Activated gamma-delta T cell treated with Interleukin-2 at 50 U/mL for 16 hours (primary cell): ENCODE measurements around the gene MRPL54.

ENCODE experiments used
- DNase-seq: peaks from one replicate; pipeline ENCODE4 v3.0.0-alpha.2; 2020

The MRPL54 gene

DNA sequence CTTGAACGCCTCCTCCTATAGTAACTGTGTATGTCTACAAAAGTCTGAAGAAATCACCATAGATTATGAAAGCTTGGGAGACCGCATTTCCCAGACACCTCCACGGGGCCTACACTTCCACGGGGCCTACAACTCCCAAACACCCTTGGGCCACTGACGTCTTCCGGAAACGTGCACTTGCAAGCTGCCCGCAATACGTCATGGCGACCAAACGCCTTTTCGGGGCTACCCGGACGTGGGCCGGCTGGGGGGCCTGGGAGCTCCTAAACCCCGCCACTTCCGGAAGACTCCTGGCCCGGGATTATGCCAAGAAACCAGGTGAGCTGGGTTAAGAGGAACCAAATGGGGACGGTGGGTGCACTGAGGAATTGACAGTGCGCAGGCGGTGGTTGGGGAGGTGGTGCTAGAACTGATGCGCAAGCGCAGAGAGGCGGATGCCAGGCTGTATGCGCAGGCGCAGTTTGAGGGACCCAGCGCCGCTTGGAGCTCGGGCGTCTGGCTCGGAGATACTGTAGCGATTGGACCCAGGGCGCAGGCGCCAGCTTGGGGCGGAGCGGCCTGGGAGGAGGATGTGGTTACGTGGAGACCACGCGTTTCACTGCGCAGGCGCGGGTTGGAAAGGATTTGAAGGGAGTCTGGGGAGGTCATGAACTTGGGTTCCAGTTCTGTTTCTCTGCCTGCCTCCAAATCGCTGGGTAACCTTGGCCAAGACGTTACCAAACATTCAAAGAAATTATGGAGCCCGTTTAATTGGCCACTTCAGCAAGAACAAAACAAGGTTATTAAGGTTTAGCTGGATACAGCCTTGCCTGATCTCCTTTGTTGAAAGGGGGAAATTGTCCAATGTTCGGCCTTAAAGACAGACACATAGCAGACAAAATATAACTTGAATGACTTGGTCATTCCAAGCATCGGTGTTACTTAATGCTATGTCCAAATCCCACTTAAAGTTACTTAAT is at the start of gene MRPL54:
MRPL54 (plus strand) TSS at position 182 of the 959 bp plus-strand sequence; CDS start at position 201, 19 bp downstream.
- DNase-seq = peak; percentile 99

DNA sequence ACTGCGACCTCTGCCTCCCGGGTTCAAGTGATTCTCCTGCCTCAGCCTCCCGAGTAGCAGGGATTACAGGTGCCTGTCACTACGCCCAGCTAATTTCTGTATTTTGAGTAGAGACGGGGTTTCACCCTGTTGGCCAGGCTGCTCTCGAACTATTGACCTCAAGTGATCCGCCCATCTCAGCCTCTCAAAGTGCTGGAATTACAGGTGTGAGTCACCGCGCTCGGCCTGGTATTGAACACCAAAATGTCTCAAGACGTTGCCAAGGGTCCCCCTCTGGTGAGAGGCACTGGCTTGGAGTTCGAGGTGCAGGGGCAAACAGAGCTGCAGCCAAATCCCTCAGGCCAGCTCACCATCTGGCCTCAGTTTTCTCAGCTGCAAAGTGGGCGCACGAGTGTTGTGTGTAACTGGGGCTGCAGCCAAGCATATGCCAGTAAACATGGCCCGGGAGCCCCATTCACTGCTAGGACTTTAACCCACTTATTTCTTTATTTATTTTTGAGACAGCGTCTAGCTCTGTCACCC is 46.3 kb upstream of the MRPL54 start:
- no peak for DNase-seq

DNA sequence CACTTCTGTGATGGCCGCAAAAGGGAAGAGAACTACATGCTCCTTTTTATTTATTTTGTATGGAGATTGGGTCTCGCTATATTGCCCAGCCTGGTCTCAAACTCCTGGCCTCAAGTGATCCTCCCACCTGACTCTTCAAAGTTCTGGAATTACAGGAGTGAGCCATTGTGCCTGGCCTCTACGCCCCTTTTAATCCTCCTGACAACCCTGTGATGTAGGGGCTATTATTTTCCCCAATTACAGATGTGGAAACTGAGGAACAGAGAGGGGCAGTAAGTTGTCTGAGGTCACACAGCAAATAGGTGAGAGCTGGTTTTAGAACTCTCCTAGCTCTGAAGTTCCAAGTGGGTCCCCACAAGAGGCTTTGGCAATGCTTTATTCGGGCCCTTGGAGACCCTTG is 42.6 kb upstream of the MRPL54 start:
- no peak for DNase-seq

DNA sequence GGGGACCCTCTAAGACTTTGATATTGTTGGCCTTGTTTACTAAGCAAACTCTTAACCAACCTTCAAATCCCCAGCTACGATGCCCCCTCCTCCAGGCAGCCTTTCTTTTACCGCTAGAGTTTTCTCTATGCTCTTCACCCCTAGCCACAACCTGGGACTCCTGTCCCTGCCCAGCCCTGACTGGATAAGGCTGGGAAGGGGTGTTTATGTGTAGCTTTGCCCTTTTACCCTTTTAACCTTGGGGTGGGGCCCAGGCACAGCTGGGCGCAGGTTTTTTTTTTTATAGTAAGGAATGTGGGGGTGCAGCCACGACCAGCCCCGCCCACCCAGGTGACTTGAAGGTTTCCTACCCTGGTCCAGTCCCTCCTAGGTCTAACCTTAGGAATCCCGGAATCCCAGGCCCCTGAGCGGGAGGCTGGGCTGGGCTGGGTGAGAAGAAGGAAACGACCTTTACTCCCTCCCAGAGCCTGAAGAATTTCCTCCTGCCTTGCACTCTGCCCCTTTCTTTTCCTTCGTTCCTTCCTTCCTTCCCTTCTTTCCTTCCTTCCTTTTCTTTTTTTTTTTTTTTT is 42.0 kb upstream of the MRPL54 start:
- DNase-seq = no peak

DNA sequence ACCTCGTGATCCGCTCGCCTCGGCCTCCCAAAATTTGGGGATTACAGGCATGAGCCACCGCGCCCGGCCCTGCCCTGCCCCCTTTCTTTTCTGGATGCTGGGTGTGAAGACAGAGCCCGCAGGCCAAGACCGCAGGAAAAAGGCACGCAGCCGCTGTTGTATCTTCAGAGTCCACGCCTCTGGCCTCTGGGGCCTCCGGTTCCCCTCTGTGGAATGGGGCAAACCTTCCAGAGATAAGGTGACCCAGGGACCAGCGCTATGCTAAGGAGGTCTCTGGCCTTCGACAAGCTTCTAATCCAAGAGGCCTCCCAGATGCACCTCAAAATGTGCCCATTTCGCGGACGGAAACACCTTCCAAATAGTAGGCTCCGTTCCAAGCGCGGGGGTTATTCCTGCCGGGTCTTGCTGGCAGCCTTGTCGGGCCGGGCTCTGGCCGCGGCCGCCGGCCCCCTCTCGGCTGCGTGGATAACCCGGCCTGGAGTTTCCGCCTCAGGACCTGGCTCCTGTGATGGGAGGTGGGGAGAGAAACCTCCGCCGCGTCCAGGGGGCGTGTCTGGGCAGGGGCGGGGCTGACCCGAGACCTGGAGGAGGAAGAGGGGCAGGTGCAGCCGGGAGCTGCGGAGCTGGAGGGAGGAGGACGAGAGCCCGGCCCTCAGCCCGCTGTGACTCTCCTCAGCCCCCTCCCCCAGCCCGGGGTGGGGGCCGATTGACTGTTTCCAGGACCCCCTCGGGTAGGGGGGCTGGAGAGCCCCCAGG is 41.2 kb upstream of the MRPL54 start:
- DNase-seq = peak; percentile 85

DNA sequence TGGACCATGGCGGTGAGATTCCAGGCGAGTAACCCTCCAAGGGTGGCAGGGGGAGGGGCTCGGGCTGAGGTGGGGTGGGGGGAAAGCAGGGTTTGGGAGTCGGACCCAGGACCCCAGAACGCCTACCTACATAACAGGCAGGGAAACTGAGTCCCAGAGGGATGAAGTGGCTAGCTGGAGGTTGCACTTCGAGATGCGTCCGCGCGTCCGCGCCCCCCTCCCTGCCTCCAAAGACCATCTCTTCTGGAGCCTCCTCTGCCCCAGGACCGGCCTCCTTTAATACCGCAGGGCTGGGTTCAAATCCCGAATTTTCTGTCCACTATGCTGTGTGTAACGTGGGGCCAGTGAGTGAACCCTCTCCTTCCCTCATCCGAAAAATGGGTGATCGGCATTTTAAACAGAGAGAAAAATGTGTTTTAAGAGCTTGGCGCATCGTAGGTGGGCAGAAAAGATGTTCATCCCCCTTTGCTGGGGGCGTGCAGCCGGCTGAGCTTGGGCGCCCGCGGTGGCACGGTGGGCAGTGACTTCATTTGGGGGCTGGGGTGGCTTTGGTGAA is 40.5 kb upstream of the MRPL54 start:
- DNase-seq = no peak

DNA sequence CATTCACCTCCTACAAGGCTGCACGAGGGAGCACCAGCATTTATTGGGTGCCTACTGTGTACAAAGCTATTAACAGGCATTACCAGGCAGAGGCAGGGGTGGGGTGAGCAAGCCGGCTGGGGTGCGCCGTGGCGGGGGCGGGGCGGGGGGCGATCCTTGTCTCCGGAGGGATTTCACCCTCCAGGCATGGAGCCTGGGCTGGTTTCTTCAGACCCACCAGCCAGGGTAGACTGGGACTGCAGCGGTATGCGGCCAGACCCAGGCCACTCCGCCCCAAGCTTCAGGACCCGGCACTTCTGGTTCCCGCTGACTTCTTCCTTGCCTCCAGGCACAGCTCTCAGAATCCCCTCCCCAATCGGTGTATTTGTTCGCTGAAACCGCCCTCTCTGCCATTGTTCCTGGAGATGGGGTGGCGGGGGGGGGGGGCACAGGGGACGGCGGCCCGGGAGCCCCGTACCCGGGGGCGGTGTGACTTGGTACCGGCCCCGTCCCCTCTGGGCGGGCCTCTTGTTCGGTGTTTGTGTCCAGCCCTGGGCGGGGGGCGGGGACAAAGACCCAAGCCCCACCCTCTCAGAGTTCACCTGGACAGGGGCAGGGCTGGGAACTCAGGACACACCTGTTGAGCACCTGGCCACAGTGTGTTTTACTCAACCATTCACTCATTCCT is 39.9 kb upstream of the MRPL54 start:
- DNase-seq = no peak

DNA sequence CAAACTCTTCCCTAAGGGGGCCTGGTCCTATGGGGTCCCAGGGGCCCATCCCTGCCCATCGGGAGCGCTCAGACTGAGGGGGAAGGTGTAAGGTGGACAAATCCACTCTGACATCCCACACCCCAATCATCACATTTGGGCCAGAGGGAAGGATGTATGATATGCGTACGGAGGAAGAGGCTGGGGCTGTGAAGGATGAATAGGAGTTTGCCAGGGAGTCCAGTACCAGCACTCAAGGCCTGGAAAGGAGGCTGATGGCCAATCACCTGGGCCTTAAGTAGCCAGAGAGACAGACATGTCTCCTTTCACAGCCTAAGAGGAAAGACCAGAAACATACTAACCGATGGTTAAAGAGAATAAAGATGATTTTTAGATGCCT is 39.4 kb upstream of the MRPL54 start:
- no peak for DNase-seq

DNA sequence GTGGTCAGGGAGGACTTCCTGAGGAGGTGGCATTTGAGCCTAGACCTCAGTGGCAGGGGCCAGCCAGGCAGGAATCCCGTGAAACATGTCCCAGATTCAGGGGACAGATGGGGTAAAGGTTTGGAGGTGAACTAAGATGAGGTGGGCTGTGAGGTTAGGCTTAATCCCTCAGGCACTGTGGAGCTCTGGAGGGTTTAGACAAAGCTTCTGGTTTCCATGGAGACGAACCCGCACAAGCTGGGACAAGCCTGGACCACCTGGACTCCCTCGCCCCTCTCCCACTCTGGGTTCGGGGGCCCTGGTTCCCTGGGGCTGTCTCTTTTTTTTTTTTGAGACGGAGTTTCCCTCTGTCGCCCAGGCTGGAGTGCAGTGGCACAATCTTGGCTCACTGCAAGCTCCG is 38.6 kb upstream of the MRPL54 start:
- no peak for DNase-seq

DNA sequence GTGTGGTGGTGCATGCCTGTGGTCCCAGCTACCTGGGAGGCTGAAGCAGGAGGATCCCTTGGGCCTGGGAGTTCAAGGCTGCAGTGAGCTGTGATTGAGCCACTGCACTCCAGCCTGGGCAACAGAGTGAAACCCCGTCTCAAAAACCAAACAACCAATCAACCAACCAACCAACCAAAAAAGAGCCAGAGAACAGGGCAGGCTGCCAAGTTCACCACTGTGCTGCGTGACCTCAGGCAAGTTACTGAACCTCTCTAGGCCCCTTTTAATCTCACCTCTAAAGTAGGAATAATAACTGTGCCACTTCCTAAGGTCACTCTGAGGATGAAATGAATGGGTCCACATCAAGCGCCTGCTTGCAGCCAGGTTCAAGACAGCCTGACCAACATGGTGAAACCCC is 37.4 kb upstream of the MRPL54 start:
- no peak for DNase-seq

DNA sequence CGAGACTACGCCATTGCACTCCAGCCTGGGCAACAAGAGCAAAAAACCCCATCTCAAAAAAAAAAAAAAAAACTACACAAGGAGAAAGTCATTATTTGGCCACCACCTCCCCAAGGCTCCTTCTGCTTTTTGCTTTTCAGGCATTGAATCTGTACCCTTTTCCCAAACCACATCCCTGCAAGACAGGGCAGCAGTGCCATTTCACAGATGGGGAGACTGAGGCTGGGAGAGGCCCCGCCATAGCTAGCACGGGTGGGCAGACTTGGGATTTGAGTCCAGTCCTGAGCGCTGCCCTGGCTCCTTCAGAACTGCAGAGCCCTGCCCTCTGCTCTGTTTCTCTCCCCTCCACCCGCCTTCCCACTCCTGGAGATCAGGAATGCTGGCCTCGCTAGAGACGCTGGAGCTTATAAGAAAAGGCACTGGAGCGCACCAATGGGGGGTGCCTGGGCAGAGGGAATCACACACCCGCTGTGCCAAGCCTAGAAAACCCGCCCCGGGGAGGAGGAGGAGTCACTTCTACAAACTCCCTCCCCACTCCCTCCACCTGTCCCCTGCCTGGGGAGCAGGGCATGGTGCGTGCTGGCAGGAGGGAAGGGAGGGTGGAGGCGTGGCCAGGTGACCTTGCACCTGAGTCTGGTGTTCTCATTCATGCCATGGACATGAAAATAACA is 36.7 kb upstream of the MRPL54 start:
- no peak for DNase-seq

DNA sequence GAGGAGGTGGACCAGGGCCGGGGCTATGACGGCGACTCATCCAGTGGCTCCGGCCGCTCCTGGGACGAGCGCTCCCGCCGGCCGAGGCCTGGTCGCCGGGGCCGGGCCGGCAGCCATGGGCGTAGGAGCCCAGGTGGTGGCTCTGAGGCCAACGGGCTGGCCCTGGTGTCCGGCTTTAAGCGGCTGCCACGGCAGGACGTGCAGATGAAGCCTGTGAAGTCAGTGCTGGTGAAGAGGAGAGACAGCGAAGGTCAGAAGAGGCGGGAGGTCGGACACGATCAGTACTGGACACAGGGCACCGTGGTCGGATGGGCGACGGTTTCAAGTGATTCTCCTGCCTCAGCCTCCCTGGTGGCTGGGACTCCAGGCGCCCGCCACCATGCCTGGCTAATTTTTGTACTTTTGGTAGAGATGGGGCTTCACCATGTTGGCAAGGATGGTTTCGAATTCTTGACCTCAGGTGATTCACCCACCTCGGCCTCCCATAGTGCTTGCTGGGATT is 32.0 kb upstream of the MRPL54 start:
- no peak for DNase-seq

DNA sequence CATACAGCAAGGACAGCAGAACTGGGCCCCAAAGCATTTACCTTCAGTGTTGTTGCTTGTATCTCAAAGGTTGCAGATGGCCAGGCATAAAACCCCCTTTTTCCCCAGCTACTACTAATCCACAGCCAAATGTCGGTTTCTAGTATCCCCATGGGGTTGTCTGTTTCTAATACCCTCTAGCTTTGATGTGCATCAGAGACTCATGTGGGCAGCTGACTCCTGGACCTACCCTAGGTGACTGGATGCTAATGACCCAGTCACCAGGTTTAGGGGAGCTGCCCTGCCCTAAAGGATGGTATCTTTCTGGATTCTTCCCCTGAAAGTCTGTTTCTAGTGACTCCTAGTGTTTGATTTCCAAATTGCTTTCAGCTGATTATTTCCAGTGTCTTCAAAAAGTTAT is 30.4 kb upstream of the MRPL54 start:
- no peak for DNase-seq

DNA sequence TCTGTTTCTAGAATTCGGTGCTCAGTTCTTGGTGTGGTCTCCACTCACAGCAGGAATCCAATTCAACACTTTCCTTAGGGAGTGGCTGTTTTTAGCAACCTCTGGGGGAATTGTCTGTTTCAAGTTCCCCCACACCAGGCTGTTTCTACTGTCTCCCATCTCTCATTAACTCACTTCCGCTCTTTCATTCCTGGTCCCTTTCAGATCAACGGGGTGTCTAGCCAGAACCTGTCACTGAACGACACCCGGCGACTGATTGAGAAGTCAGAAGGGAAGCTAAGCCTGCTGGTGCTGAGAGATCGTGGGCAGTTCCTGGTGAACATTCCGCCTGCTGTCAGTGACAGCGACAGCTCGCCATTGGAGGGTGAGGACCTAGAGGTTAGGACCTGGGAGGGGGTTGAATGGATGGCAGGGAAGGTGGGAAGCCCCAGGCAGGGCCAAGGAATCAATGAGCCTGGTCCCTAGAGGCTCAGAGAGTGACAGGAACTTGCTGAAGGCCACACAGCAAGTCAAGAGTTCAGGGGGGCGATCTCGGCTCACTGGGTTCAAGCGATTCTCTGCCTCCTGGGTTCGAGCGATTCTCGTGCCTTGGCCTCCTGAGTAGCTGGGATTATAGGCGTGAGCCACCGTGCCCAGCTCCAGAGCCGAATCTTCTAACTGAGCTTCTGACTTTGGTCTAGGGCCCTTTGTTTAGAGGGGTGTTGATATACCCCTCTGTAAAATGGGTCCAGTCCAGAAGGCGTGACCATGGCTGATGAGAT is 28.8 kb upstream of the MRPL54 start:
- DNase-seq = no peak

DNA sequence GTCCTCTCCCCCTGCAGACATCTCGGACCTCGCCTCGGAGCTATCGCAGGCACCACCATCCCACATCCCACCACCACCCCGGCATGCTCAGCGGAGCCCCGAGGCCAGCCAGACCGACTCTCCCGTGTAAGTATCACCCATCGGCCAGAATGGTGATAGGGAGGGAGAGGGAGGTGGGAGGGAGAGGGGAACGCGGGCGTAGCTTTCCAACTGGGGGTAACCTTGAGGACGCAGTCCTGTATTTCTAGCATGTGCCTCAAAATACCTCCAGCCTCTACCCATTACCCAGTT is 28.2 kb upstream of the MRPL54 start:
- no peak for DNase-seq

DNA sequence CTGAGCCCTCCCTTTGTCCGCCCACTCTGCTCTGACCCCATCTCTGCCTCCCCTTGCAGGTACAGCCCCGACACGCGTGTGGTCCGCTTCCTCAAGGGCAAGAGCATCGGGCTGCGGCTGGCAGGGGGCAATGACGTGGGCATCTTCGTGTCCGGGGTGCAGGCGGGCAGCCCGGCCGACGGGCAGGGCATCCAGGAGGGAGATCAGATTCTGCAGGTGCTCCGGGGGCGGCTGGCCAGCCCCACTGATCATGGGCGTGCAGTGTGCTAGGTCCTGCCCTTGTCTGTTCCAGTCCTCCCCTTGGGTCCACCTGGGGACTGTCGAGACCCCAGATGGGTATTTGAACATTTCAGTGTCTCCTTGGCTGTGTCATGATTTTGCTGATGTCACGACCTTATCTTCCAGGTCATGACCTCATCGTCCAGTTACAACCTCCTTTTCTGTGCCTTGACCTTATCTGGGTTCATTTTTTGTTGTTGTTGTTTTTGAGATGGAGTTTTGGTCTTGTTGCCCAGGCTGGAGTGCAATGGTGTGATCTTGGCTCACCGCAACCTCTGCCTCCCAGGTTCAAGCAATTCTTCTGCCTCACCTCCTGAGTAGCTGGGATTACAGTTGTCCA is 26.3 kb upstream of the MRPL54 start:
- no peak for DNase-seq

DNA sequence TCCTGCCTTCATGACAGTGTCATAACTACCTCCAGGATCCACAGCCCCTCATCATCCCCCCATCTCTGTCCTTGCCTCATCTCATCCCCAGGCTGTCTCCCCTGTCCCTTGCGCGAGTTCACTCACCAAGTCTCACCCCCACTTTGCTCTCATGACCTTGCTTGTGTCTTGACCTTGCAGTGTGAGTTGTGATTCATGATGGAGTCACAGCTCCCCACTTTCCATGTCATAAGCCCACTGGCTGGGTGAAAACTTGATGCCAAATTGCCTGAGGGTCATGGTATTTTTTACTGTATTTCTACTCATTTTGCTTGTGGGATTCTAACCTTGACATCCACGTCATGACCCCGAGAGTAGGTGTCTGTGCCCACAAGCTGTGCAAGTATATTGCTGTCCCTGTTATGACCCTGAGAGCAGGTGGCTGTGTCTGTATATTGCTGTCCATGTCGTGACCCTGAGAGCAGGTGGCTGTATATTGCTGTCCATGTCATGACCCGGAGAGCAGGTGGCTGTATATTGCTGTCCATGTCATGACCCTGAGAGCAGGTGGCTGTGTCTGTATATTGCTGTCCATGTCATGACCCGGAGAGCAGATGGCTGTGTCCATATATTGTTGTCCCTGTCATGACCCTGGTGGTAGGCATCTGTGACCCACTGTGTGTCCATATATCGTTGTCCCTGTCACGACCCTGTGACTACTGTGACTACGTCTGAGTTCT is 24.8 kb upstream of the MRPL54 start:
- DNase-seq = no peak

DNA sequence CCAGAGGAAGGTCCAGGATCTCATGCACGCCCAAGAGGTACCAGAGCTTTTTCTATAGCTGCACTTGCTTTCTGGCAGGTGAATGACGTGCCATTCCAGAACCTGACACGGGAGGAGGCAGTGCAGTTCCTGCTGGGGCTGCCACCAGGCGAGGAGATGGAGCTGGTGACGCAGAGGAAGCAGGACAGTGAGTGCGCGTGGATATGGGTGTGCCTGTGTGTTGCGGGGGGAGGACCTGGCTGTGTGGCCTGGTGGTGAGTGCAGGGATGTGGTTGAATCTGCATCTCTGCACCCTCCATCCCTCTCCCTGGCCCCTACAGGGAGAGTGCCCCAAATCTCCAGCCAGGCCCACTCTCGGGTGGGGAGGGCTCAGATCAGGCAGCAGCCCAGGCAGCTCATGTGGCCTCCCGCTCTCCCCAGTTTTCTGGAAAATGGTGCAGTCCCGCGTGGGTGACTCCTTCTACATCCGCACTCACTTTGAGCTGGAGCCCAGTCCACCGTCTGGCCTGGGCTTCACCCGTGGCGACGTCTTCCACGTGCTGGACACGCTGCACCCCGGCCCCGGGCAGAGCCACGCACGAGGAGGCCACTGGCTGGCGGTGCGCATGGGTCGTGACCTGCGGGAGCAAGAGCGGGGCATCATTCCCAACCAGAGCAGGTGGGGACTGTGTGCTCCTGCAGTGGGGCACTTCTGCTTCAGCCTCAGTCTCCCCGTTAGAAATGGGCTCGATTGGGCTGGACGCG is 23.8 kb upstream of the MRPL54 start:
- DNase-seq = no peak

DNA sequence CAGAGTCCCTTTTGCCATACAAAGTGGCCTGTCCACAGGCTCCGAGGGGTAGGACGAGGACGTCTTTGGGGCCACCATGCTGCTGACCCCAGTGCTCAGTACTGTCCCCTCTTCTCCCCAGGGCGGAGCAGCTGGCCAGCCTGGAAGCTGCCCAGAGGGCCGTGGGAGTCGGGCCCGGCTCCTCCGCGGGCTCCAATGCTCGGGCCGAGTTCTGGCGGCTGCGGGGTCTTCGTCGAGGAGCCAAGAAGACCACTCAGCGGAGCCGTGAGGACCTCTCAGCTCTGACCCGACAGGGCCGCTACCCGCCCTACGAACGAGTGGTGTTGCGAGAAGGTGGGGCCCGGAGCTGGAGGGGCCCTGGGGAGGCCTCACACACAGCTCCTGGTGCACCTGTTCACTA is 22.1 kb upstream of the MRPL54 start:
- DNase-seq = no peak
